ENCODE results near the gene ATR.

GRCh38 chr3:142595951-142596725, 17.6 kb upstream of the ATR start, which contains the start of gene PLS1:
- TF ChIP-seq CTCF (conservative IDR thresholded peaks at IDR 0.05; ENCODE audit: low read depth, low read length) (no peak), SMC3 (IDR thresholded peaks at IDR 0.05; ENCODE audit: low read depth, low read length) (no peak)
